ENCODE measurements around the gene CRHR1.

- TF ChIP-seq CTCF (IDR thresholded peaks at IDR 0.05; ENCODE audit: low read length) = no peak
- TF ChIP-seq EZH2phosphoT487 (IDR thresholded peaks at IDR 0.05; ENCODE audit: low read length) = no peak
Measured at GRCh38 chr17:45785480-45786193, 1.5 kb downstream of the CRHR1 start.
